Activated CD4-positive, alpha-beta T cell treated with anti-CD3 and anti-CD28 coated beads for 4 hours (primary cell): Measurements from ENCODE around the gene PLBD2.
"Not testable (repeated sequence)": the region's sequence is repeated elsewhere in the genome, so short reads cannot be mapped to it uniquely, and the experiment has no call there.

Source experiments
- DNase-seq, 2 donors: peaks; one replicate each; pipeline ENCODE4 v3.0.0-alpha.2; 2020

Gene PLBD2

DNA sequence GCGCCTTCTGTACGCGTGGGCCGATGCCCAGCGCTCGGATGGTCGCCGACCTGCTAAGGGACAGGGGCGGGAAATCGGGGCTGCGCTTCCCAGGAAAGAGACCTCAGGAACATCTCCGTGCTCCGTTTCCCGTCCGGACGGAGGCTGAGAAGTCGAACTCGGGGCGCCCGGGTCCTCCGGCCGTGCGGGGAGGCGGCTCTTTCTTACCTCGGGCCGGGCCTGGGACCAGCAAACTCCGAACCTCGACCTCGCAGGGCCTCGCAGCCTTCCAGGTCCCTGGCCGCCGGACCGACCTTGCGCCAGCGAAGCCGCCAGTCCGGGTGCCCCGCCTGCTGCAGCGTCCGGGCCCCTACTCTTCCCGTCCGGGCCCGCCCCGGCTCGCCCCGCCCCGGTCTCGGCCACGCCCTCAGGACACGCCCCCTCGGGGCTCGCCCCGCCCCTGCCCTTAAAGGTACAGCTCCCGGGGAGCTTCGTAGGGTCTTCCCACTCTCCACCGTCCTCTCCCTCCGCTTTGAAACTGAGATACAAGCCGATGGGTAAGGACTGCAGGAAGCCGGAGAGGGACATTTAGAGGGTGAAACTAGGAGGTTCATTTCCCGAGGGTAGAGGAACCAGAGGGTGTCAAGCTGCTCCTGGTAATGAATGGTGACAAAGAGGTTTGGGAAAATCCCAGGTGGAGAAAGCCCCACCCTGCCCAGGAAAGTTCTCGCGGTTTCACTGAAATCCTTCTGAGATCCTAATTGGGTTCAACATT lies 23.4 kb upstream of the PLBD2 start, which contains the start of gene SLC8B1:
Gene SLC8B1 (minus strand): TSS at position 324 of the 754 bp plus-strand sequence. CDS start 2,231 bp downstream, outside the sequence.
- peak; percentile 79 to 90 for DNase-seq

DNA sequence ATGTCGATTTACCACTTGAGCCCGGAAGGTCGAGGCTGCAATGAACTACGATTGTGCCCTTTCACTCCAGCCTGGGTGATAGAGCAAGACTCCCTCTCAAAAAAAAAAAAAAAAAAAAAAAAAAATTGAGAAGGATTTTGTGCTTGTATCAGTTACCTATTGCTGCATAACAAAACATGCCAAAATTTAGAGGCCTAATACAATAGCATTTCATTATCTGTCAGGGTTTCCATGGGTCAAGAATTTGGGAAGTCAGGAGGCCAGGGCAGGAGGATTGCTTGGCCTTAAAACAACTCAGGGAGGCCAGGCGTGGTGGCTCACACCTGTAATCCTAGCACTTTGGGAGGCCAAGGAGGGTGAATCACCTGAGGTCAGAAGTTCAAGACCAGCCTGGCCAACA lies 18.8 kb upstream of the PLBD2 start:
- DNase-seq: no peak

DNA sequence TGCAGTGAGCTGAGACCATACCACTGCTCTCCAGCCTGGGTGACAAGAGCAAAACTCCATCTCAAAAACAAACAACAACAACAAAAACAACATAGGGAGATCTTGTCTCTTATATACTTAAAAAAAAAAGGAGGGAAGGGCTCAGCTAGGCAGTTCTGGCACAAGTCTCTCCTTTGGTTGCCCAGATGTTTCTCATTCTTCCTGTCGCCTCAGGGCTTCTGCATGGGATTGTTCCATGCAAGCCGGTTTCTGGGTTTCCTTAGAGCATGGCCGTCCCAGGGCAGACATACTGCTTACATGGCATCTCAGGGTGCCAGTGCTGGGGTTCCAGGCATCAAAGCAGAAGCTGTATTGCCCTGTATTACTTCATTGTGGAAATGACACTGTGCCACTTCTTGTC lies 18.3 kb upstream of the PLBD2 start:
- no peak for DNase-seq

DNA sequence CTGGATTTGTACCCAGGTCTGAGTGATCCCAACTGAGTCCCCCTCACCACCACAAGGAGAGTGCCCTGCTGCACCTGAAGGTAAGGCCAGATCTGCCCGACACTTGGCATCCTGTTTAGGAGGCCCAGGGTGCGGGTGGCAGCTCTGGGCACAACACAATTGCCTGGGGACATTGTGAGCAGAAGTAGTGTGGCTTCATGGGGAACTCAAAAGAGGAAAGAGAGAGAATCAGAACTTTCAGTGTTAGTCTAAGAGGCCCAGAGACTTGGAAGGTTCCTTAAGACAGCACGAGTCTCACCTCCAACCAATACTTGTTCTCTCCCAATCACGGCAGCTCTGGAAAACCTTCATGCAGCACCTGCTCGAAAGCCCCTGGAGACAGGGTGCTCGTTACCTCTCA lies 16.9 kb upstream of the PLBD2 start:
- DNase-seq: no peak

DNA sequence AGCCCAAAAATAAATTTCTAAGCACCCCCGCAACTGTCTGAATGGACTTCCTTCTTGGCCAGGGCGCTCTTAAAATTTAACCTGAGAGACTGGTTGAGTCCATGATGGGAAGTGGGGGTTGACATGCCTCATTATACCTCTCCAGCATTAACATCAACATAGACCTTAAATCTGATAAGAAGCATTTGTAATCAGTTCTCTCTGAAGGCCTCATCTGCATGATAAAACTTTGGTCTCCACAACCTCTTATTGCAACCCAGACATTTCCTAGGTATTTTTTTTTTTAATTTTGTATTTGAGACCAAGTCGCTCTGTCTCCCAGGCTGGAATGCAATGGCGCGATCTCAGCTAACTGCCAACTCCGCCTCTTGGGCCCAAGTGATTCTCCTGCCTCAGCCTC lies 13.1 kb upstream of the PLBD2 start:
- DNase-seq: no peak

DNA sequence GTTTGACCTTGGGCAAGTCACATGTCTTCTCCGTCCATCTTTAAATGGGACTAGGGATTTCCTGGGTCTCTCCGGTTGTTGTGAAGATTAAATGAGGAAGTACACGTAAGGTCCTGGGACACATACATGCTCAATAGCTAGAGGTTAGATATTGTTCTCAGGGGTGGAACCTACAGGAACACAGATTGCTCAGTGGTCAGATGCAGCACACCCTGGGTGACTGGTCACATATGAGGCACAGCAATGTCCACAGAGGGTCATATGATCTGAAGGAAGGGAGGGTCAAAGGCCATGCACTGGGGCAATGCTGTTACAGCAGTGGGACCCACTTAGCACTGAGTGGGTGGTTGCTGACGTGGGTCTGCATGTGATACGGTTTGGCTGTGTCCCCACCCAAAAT lies 12.0 kb upstream of the PLBD2 start:
- no peak for DNase-seq

DNA sequence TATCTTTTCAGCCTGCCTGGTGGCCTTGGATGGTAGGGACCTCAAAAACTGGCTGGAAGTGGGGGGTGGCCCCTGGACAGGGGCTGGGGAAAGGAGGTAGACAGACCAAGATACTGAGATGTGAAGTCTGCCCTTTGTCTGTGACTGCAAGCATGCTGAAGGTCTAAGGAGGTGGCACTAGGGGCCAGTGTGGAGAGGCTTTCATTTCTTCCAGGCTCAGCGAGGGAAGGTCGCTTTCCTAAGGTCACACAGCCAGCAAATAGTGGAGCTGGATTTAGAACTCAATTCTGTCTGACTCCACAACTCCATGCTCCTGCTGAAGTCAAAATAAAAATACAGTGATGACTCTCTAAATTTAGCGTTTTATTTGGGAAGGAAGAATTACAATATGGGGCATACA lies 11.3 kb upstream of the PLBD2 start:
- no peak for DNase-seq

DNA sequence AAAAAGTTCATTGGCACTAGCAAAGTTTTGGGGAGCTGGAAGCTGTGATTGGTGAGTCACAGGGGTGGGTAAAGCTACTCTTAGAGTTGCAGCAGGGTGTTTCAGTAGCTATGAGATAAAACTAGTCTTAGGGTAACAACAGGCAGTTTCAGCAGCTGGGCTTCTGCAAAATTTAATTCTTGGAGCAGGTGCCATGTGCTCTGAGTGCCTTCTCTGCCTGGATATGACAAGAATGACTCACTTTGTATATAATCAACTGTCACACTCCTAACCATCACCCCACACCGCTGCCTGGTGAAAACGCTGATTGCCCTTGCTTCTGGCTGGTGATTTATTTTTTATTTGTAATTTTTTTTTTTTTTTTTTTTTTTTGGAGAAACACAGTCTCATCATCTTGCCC lies 10.5 kb upstream of the PLBD2 start:
- no peak for DNase-seq

DNA sequence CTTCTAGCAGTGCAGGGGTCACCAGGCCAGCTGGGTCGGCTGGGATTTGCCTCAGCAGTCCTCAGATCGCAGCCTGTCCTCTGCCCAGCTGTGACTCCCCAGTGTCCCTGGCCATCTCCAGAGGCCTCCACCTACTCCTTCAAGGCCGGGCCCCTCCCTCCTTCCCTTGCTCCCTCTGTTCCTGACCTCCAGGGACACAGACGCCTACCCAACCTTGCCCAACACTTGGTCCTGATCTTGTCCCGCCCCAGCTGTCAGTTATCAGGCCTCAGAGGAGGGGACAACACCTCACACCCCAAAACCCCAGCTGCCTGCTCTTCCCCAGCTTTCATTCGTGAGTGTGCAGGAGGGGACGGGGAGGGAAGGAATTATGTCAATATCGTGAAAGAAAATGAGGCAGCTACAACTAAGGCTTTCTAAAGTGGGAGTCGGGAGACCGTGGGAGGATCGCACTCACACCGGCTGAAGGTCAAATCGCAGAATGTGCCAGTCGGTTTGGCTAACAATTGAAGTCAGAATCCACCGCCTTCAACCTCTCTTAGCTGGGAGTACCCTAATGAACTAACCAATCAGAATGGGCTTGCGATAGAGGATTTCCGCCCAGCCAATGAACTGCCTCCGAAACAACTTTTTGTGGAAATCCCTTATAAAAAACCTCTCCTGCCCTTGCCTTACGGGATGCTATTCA lies 9.4 kb upstream of the PLBD2 start:
- no peak for DNase-seq

DNA sequence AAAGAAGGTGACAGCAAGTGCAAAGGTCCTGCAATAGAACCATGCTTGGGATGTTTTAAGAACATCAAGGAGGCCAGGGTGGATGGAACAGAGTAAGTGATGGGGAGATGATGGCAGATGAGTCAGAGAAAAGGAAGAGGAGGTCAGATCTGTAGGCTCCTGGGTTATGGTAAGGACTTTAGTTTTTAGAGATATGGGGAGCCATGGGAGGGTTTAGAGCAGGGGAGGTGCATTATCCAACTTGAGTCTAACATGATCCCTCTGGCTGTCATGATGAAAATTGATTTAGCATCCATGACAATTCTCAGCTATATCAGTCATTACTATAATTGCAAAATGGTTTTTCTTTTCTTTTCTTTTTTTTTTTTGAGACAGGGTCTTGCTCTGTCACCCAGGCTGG lies 7.3 kb upstream of the PLBD2 start:
- DNase-seq: no peak

DNA sequence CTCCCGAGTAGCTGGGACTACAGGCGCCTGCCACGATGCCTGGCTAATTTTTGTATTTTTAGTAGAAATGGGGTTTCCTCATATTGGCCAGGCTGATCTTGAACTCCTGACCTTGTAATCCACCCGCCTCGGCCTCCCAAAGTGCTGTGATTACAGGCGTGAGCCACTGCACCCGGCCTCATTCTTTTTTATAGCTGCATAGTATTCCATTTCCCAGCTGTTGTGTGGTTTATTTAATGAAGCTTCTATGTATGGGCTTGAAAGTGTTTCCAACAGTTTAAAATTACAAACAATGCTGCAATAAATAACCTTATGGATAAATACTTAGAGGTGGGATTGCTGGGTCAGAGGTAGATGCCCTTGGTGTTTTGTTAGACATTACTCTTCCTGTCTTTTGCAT lies 4.2 kb upstream of the PLBD2 start:
- DNase-seq: not testable (repeated sequence)

DNA sequence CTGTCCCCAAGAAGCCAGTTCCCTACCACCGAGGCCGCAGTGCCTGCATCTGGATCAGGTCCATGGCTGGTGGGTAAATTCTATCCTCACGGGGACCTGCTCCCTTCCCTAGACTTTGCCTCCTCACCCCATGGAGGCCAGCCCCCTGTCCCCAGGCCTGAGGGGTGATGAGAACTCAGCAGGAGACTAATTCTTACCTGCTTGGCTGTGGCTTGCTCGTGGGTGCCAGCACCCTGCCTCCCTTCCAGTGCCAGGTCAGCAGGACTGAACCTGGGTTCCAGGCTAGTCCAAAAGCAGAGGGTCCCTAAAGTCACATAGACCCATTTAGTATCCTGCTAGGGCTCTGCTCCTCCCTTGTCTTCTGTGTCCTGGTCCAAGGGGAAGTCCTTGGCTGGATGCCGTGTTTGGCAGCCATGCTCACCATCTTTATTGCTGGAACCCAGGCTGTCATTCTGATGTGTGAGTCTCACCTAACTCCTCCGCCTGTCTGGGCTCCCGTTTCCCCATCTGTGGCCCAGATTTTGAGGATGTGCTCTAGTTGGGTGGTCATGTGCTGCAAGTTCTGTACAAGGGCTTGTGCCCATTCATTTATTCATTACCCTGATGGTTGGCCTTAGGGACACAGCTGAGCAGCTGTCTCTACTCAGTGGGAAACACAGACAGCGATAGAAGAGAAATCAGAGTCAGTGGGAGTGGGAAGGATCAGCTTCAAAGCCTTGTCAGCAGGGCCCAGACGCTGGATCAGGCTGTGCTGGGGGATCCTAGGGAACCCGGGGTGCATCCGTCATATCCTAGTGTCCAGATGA lies 949 bp downstream of the PLBD2 start:
- no peak for DNase-seq

DNA sequence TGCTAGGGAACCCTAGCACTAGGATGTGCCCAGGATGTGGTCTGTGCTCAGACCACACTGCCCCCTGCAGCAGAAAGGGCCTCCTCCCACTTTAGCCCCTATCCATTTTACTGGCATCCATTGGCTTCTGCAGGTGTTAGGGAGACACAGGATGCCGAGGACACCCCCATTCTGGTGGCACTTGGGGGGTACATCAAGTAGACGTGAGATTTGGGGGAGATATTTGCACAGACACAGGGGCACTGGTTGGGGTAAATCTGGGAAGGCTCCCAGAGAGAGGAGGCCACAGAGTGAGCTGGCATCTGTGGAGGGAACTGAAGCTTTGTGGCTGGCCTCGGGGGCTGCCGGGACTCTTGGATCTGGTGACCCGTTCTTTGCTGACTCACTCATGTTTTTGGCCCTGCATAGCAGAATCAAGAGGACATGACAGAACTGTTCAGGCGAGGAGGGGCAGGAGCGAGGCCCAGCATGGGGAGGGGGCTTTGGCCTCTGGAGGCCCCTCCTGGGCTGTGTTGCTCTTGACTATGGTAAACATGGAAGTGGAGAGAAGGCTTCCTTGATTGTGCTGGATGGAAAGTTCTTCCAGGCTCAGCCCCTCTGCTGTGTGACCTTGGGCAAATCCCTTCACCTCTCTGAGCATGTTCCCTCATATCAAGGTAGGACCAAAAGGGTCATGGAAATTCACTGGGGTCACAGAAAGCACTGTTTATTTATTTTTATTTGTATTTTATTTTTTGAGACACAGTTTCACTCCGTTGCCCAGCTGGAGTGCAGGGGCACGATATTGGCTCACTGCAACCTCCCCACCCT lies 1.8 kb downstream of the PLBD2 start:
- DNase-seq: no peak

DNA sequence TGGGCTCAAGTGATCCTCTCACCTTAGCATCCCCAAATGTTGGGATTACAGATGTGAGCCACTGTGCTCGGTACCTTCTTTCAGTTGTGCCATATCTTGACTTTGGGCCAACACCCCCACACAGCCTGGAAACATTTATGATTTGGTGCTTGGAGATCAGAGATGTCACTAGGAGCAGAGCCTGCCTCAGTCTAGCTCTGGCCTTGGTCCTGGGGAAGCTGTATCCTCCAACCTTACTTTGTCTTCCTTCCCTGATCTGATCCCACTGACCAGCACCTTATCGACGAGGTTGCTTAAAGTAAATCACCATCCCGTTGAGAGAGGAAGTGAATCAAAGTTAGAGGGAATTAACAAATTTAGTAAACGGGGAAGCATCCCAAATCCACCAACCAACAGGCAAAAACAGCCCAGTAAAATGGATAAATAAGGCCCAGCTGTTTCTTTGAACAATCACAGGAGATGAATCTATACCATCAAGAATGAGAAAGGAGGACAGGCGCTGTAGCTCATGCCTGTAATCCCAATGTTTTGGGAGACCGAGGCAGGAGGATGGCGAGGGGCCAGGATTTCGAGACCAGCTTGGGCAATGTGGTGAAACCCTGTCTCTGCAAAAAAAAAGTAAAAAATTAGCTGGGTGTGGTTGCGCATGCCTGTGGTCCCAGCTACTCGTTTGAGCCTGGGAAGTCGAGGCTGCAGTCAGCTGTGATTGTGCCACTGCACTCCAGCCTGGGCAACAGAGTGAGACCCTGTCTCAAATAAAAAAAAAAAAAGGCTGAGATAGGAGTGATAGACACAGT lies 3.4 kb downstream of the PLBD2 start:
- DNase-seq: no peak

DNA sequence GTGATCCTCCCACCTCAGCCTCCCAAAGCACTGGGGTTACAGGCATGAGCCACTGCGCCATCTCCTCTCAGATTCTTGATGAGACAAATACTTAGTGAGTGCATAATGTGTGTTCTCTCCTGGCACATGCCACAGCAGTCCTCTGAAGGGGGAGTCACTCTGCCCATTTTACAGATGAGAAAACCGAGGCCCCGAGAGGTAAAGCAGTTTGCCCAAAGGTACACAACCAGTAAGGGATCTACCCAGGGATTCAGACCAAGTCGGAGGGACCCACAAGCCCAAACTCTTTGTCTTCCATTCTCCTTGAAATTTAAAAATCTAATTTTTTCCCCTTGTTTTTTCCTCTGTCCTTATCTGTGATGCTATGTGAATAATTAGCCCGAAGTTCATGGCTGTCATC lies 6.3 kb downstream of the PLBD2 start:
- DNase-seq: no peak

DNA sequence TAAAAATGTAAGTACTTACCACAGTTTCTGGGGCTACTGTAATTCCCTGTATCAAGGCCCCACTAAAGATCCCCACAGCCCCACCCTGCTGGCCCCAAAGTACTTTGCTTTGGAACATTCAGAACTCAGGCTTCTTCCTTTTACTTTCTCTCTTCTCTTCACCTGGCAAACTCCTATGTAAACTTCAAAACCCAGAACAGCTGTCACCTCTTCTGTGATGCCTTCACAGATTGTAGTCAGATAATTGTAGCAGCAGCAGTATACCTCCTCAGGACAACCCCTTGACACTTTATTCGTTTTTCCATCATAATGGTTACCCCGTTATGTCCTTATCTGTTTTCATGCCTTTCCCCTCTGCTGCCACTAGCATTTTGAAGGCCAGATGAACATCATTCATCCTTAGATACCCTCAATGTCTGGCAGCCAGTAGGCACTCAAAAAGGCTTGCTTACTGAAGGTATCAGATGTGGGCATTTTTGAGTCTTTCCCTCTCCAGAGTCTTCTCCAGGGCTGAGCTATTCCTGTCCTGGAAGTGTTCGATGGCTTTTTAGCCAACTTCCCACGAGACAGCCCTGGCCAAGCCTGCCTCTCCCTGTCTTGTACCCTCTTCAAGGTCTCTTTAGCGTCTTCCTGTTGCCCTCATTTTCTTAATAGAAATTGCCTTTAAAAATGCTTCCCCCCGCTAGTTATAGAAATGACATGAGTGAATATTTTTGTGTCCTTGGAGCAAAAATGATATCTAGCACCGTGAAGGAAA lies 7.4 kb downstream of the PLBD2 start:
- no peak for DNase-seq

DNA sequence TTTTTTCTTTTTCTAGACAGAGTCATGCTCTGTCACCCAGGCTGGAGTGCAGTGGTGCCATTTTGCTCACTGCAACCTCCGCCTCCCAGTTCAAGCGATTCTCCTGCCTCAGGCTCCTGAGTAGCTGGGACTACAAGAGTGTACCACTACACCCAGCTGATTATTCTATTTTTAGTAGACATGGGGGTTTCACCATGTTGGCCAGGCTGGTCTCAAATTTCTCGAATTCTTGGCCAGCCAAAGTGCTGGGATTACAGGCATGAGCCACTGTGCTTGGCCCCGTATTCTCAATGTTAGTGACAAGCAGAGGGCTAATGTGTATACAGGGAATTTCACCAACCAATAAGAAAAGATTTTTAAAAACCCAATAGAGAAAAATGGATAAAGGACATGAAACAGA lies 8.4 kb downstream of the PLBD2 start:
- no peak for DNase-seq

DNA sequence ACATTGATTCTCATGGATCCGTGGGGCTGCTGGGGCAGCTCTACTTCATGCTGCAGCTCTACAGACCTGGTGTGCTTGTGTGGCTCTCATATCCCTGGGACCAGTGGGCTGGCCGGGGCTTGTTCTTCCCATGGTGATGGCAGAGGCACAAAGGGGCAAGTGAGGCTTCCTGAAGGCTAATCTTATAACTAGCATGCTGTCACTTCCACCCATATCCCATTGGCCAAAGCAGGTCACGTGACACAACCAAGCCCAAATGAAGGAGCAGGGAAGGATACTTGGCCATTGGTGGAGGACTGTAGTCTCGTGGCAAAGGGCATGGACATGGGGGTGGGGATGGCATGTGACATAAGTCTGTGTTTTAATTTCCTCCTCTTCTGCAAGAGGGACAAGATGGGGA lies 9.9 kb downstream of the PLBD2 start:
- no peak for DNase-seq

DNA sequence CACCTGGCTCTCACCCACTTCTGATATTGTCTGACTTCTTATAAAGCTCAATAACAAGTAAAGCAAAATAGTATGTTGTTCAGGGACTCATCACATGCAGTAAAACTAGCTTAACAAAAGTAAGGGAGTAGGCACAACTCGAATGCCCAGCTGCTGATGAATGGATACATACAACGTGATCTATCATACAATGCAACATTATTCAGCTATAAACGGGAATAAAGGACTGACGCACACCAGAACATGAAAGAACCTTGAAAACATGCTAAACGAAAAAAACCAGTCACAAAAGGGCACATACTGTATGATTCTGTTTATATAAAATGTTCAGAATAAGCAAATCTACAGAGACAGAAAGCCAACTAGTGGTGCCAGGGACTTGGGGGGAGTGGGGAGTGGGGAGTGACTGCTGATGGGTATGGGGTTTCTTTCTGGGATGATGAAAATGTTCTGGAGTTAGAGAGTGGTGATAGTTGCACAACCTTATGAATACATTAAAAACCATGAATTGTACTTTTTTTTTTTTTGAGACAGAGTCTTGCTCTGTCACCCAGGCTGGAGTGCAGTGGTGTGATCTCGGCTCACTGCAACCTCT lies 11.1 kb downstream of the PLBD2 start:
- no peak for DNase-seq

DNA sequence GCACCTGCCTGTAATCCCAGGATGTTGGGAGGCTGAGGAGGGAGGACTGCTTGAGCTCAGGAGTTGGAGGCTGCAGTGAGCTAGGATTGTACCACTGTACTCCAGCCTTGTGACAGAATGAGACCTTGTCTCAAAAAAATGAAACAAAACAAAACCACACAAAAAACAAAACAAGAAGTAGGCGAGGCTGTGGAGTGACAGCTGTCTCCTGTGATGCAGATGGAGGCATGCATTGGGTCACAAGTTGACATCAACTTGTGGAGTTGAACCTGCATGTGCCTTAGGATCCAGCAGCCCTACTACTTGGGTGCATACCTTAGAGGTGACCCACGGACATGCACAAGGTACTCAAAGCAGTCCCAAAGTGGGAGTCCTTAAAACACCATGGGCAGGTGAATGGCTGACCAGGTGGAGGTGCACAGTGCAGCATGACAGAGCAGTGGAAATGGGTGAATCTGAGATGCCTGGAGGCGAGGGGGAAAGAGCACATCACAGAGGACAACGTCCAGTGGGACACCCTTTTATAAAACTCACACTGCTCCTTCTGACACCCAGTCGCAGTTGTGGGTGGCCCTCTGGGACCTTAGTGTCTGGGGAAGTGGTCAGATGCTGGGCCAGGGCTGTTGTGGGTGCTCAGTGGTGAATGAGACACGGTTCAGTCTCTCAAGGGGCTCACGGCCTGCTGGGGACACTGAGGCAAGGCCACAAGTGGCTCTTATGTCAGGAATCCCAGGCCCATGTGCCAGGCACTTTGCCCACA lies 12.7 kb downstream of the PLBD2 start:
- no peak for DNase-seq
